Upper lobe of right lung (tissue), 1 donor: ENCODE results near the gene DYDC2. TPM values are rescaled to one million over a fixed set of nuclear protein-coding genes. Genes with fewer than 3 reads are reported as not detected.
A peak's percentile ranks its signal among the peaks of the same experiment; 100 is the strongest.

Source experiments
- ATAC-seq: fragments of 200-7000 bp; cut with Tn5 transposase; one replicate; pipeline ENCODE4 v1.9.1; 2020; ENCODE audit warnings: mild to moderate bottlenecking, moderate library complexity
- DNase-seq: peaks from one replicate; pipeline ENCODE4 v3.0.0-alpha.2; 2020
- H3K27ac ChIP-seq: fragments of 200-600 bp; one replicate; pipeline ENCODE4 v1.8.0; 2022
- H3K27me3 ChIP-seq: fragments of 200-600 bp; one replicate; pipeline ENCODE4 v1.8.0; 2022; ENCODE audit warnings: mild to moderate bottlenecking
- H3K36me3 ChIP-seq: fragments of 200-600 bp; one replicate; pipeline ENCODE4 v1.8.0; 2022
- H3K4me1 ChIP-seq: fragments of 200-600 bp; one replicate; pipeline ENCODE4 v1.8.0; 2022
- H3K4me3 ChIP-seq: fragments of 200-600 bp; one replicate; pipeline ENCODE4 v1.8.0; 2022; ENCODE audit warnings: mild to moderate bottlenecking
- H3K9me3 ChIP-seq: fragments of 200-600 bp; one replicate; pipeline ENCODE4 v1.8.0; 2022
- intact Hi-C: fragments of 100-400 bp; cut with DNase I; formaldehyde crosslinking; loops from one replicate; pipeline ENCODE4 v1.11.0; 2022
- total RNA-seq: library from RNA; stranded (reverse); fragmentation: NEBNext Ultra II Directional; extraction: Animal tissue kit (Norgen Biotek cat#: 25700); gene quantifications from one replicate; pipeline ENCODE4 v1.2.1, GENCODE V29; 2021
- TF ChIP-seq, protein P1 (sequence below): fragments of 200-600 bp; IDR thresholded peaks from one replicate; pipeline ENCODE4 v1.8.0; 2022; ENCODE audit warnings: antibody characterized with exemption
- donor health status: DM: no; HTN: yes; CAD: no; lungs with severe emphysema.

Gene DYDC2
- total RNA-seq, 1 donor from 2014 or later: not detected

DNA sequence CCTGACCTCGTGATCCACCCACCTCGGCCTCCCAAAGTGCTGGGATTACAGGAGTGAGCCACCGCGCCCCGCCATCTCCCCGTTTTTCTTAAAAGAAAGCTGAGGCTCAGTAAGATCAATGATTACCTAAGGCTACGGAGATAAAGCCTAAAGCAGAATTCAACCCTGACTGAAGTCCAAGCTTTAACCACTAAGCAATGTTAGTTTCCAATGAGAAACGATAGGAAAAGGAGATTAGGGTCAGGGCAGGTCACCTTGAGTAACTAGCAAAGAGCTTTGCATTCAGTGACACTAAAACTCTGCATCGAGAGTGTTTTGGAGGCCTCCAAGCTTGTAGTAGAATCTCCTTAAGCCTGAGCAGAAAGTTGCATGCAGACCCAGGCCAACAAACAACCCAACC lies 34.2 kb downstream of the DYDC2 start:
- TF ChIP-seq, protein P1, sequence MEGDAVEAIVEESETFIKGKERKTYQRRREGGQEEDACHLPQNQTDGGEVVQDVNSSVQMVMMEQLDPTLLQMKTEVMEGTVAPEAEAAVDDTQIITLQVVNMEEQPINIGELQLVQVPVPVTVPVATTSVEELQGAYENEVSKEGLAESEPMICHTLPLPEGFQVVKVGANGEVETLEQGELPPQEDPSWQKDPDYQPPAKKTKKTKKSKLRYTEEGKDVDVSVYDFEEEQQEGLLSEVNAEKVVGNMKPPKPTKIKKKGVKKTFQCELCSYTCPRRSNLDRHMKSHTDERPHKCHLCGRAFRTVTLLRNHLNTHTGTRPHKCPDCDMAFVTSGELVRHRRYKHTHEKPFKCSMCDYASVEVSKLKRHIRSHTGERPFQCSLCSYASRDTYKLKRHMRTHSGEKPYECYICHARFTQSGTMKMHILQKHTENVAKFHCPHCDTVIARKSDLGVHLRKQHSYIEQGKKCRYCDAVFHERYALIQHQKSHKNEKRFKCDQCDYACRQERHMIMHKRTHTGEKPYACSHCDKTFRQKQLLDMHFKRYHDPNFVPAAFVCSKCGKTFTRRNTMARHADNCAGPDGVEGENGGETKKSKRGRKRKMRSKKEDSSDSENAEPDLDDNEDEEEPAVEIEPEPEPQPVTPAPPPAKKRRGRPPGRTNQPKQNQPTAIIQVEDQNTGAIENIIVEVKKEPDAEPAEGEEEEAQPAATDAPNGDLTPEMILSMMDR: no peak
- no peak overlapping the region for H3K4me3 ChIP-seq
- intact Hi-C loops: no loop called here
- no peak overlapping the region for H3K27ac ChIP-seq
- DNase-seq (no peak), ATAC-seq (no peak)
- H3K9me3 ChIP-seq: no peaks in the 10 kb centered on the region
- no peaks in the 10 kb centered on the region for H3K27me3 ChIP-seq
- H3K36me3 ChIP-seq: no peaks in the 10 kb centered on the region
- H3K4me1 ChIP-seq: no peaks in the 10 kb centered on the region

DNA sequence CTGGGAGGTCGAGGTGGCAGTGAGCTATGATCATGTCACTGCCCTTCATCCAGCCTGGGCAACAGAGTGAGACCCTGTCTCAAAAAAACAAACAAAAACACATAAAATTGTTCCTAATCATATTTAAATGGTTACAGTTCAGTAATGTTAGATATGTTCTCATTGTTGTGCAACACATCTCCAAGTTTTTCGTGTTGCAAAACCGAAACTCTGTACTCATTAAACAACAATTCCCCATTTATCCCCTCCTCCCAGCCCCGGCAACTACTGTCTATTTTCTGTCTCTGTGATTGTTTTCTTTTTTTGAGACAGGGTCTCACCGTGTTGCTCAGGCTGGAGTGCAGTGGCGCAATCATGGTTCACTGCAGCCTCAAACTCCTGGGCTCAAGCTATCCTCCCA lies 35.7 kb downstream of the DYDC2 start:
- Histone ChIP-seq H3K9me3 (no peaks in the 10 kb centered on the region), H3K27ac (no peak overlapping the region), H3K4me3 (no peak overlapping the region), H3K36me3 (no peaks in the 10 kb centered on the region), H3K4me1 (no peaks in the 10 kb centered on the region), H3K27me3 (no peaks in the 10 kb centered on the region)
- intact Hi-C loops: no loop called here
- DNase-seq (no peak), ATAC-seq (peak; percentile 63)
- TF ChIP-seq, protein P1: no peak

GRCh38 chr10:80394358-80394916 lies 37.9 kb downstream of the DYDC2 start:
- Histone ChIP-seq H3K9me3 (no peaks in the 10 kb centered on the region), H3K27ac (no peak overlapping the region), H3K4me3 (no peak overlapping the region), H3K36me3 (no peaks in the 10 kb centered on the region), H3K27me3 (no peaks in the 10 kb centered on the region), H3K4me1 (no peaks in the 10 kb centered on the region)
- no peak for DNase-seq
- intact Hi-C loops: no loop called here
- TF ChIP-seq, protein P1: no peak
- no peak for ATAC-seq

DNA sequence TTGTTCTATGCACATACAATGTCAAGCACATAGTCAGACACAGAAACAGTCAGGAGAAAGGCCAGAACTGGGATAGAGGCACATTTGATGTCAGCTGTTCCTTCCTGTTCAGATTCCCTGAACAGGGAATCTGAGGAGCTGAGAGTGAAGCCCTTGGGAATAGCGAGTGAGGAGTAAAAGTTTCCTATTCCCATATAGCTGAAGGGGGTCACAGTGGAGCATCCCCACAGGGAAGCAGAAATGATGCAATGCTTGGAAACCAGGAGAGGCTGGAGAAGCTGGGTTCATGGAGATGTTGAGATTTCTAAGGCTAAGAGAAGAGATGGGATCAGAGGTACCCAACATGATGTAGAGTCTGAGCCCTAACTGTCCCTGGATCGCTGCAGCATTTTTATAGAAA lies 40.4 kb downstream of the DYDC2 start:
- no peak for ATAC-seq
- intact Hi-C loops: no loop called here
- Histone ChIP-seq H3K4me1 (no peaks in the 10 kb centered on the region), H3K4me3 (no peak overlapping the region), H3K27ac (no peak overlapping the region), H3K9me3 (no peaks in the 10 kb centered on the region), H3K36me3 (no peaks in the 10 kb centered on the region), H3K27me3 (no peaks in the 10 kb centered on the region)
- no peak for DNase-seq
- TF ChIP-seq, protein P1: no peak

- no peak for ATAC-seq
- Histone ChIP-seq H3K4me1 (no peaks in the 10 kb centered on the region), H3K4me3 (no peak overlapping the region), H3K9me3 (no peaks in the 10 kb centered on the region), H3K27ac (no peak overlapping the region), H3K36me3 (no peaks in the 10 kb centered on the region), H3K27me3 (no peaks in the 10 kb centered on the region)
- DNase-seq: no peak
- intact Hi-C loops: no loop called here
- TF ChIP-seq, protein P1: no peak
Observed at GRCh38 chr10:80400136-80400804, 43.7 kb downstream of the DYDC2 start.

- no peak overlapping the region for H3K27ac ChIP-seq
- no peaks in the 10 kb centered on the region for H3K27me3 ChIP-seq
- no peaks in the 10 kb centered on the region for H3K36me3 ChIP-seq
- peaks cover 16% of the 10 kb centered on the region for H3K4me1 ChIP-seq
- no peaks in the 10 kb centered on the region for H3K9me3 ChIP-seq
- TF ChIP-seq, protein P1: no peak
- H3K4me3 ChIP-seq: no peak overlapping the region
- intact Hi-C loops: no loop called here
- DNase-seq (no peak), ATAC-seq (no peak)
Observed at GRCh38 chr10:80405035-80405434, 48.5 kb downstream of the DYDC2 start.
